ENCODE measurements around the gene SEMA3F.

SEMA3F gene

GRCh38 chr3:50235716-50236483 lies 80.8 kb downstream of the SEMA3F start, which contains the start of gene GNAI2:
Gene GNAI2, plus strand, starts transcription at chr3:50236204. Its CDS starts 132 bp downstream, at chr3:50236336.
- peak; percentile 98 for DNase-seq (ENCODE audit: low read depth)

GRCh38 chr3:50236484-50237132 lies 81.5 kb downstream of the SEMA3F start:
- no peak for DNase-seq (ENCODE audit: low read depth)

DNA sequence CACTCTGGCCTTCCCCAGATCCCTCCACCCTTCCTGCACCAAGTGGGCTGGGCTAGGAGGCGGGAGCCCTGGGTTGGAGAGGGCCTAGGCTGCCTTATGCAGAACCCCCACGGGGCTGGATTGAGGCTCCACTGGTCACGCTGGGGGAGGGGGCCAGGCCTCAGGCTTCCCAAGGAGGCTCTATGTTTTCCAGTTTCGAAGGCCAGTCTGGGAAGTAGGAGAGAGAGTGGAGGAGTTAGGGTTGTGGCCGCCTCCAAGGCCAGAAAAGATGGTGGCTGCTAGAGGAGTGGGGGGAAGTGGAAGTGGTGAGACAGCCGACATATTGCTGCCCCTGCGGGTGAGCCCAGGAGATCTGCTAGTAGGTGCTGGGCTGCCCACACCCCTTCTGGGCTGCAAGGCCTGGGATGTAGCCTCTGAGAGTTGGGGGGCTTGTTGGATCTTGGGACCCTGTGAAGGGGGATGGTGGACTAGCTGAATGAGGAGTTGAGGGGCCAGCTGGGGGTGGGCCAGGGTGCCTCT lies 82.1 kb downstream of the SEMA3F start:
- no peak for DNase-seq (ENCODE audit: low read depth)

GRCh38 chr3:50237754-50238548 lies 82.8 kb downstream of the SEMA3F start:
- DNase-seq (ENCODE audit: low read depth), result peak; percentile 78

- DNase-seq (ENCODE audit: low read depth), result no peak
These were observed 83.5 kb downstream of the SEMA3F start for GRCh38 chr3:50238549-50239026.
